Measurements from ENCODE around the gene HCAR3. TPM values are rescaled to one million over a fixed set of nuclear protein-coding genes. Genes with fewer than 3 reads are reported as not detected.
A peak's percentile ranks its signal among the peaks of the same experiment; 100 is the strongest.

Gene HCAR3
- total RNA-seq, 1 donor from 2014 or later, result 6.9 TPM

DNA sequence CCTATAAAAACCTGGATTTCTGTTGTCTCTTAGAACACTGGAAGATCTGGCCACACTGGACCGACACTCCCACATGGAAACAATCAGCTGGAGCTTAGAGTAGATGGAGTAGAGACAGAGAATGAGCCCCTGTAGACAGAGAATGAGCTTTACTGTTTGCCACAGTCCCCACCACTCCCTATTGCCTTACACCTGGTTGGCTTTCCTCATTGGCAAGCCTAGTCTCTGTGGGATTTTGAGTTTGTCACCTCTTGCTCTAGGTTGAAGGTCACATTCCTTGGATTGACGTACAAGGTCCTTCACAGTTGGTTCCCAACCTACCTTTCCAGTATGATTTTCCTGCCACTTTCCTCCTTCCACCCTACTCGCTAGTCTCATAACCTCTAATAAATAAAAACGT lies 16.0 kb upstream of the HCAR3 start:
- no peak overlapping the region for H3K27ac ChIP-seq
- DNase-seq (no peak), ATAC-seq (no peak)
- intact Hi-C loops (cut with DNase I), result no loop called here
- TF ChIP-seq, protein P1, sequence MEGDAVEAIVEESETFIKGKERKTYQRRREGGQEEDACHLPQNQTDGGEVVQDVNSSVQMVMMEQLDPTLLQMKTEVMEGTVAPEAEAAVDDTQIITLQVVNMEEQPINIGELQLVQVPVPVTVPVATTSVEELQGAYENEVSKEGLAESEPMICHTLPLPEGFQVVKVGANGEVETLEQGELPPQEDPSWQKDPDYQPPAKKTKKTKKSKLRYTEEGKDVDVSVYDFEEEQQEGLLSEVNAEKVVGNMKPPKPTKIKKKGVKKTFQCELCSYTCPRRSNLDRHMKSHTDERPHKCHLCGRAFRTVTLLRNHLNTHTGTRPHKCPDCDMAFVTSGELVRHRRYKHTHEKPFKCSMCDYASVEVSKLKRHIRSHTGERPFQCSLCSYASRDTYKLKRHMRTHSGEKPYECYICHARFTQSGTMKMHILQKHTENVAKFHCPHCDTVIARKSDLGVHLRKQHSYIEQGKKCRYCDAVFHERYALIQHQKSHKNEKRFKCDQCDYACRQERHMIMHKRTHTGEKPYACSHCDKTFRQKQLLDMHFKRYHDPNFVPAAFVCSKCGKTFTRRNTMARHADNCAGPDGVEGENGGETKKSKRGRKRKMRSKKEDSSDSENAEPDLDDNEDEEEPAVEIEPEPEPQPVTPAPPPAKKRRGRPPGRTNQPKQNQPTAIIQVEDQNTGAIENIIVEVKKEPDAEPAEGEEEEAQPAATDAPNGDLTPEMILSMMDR (IDR thresholded peaks at IDR 0.05), result no peak
- H3K4me3 ChIP-seq, result no peak overlapping the region
- H3K9me3 ChIP-seq, result no peaks in the 10 kb centered on the region
- no peaks in the 10 kb centered on the region for H3K27me3 ChIP-seq (ENCODE audit: low read depth)
- no peaks in the 10 kb centered on the region for H3K36me3 ChIP-seq
- no peaks in the 10 kb centered on the region for H3K4me1 ChIP-seq

DNA sequence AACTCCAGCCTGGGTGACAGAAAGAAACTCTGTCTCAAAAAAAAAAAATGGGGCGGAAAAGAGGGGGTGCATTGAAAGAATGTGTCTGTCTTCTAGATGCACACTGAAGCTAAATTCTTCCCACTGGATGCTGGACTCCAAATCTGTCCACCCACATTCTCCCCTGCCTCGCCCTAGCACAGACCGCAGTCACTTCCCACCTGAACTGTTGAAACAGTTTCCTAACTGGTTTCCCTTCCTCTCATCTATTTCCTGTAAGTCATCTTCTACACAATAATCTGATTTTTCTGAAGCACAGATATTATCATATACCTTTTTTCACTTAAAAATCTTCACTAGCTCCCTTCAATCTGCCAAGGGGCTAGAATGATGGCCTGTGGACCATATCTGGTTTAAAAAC lies 15.6 kb upstream of the HCAR3 start:
- H3K36me3 ChIP-seq, result no peaks in the 10 kb centered on the region
- H3K9me3 ChIP-seq, result no peaks in the 10 kb centered on the region
- ATAC-seq (no peak), DNase-seq (no peak)
- no peaks in the 10 kb centered on the region for H3K27me3 ChIP-seq (ENCODE audit: low read depth)
- intact Hi-C loops (cut with DNase I), result no loop called here
- no peak overlapping the region for H3K4me3 ChIP-seq
- TF ChIP-seq, protein P1 (IDR thresholded peaks at IDR 0.05), result no peak
- H3K4me1 ChIP-seq, result no peaks in the 10 kb centered on the region
- H3K27ac ChIP-seq, result no peak overlapping the region

DNA sequence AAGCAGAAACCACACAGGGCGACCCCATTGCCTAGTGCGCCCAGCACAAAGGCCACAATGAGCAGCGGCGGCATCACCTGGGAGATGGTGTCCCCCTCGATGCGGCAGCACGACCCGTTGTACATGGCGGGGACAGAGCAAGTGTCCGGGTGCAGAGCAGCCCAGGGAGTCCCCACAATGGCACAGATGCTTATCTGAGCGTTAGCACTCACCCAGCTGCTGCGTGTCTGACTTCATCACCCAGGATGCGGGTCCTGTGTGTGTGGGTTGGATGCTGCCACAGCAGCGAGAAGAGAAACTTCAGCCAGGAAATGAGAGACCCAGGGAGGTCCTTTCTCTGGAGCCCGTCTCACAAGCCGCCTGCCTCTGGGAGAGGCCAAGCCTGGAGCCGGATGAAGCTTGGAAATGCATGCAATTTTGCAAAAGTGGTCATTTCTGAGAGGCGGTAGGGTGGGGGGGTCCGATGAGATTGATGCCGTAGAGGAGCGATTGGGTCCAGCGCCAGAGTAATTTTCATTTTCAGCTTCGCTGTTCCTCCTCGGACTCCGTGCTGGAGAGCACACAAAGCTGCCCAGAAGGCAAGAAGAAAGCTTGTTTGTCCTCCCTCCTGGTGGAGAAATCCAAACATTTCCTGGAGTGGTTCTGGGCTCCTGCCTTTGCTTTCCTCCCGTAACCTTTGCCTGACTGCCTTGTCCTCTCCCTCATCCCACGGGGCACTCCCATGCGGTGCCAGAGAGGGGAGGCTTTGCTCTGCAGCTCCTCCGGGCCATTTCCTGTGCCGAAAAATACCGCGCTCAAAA lies 13.8 kb upstream of the HCAR3 start, which contains the start of gene HCAR1:
Gene HCAR1, minus strand, starts transcription at position 630 of the 800 bp plus-strand sequence. Its CDS starts 505 bp downstream, at position 125.
- ATAC-seq (peak; percentile 52 to 54), DNase-seq (no peak)
- Histone ChIP-seq H3K27ac (no peak within 1 kb of the TSS), H3K27me3 (ENCODE audit: low read depth) (no peaks in the 10 kb centered on the region), H3K4me1 (peaks cover 6% of the 10 kb centered on the region), H3K4me3 (peak within 1 kb of the TSS; percentile 40), H3K9me3 (no peaks in the 10 kb centered on the region), H3K36me3 (no peaks in the 10 kb centered on the region)
- TF ChIP-seq, protein P1 (IDR thresholded peaks at IDR 0.05), result no peak
- intact Hi-C loops (cut with DNase I), result no loop called here

DNA sequence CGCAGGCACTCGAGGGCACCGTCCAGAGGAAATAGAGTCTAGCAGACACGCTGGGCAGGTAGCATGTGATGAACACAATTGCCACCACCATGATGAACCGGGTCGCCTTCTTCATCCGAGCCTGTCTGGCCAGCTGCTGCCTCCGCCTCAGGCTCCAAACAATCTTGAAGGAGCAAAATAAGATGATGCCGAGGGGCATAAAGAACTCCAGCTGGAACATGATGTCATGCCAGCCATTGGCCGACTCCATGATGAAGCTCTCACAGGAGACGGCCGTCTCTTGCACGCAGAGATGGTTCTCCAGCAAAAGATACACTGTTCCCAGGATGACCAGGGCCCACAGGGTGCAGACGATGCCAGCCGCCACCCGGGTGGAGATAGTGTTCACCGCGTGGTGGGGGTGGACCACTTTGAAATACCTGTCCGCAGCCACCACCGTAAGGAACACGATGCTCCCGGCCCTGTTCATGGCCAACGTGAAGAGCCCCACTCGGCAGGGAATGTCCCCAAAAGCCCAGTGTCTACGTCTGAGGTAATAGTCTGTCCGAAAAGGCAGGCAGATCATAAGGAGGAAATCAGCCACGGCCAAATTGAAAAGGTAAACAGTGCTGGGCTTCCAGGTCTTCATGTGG lies 13.1 kb upstream of the HCAR3 start:
- no peak overlapping the region for H3K27ac ChIP-seq
- ATAC-seq (no peak), DNase-seq (no peak)
- H3K9me3 ChIP-seq, result no peaks in the 10 kb centered on the region
- peak overlapping the region; percentile 40 for H3K4me3 ChIP-seq
- no peaks in the 10 kb centered on the region for H3K36me3 ChIP-seq
- intact Hi-C loops (cut with DNase I), result no loop called here
- no peaks in the 10 kb centered on the region for H3K27me3 ChIP-seq (ENCODE audit: low read depth)
- TF ChIP-seq, protein P1 (IDR thresholded peaks at IDR 0.05), result no peak
- peaks cover 6% of the 10 kb centered on the region for H3K4me1 ChIP-seq

DNA sequence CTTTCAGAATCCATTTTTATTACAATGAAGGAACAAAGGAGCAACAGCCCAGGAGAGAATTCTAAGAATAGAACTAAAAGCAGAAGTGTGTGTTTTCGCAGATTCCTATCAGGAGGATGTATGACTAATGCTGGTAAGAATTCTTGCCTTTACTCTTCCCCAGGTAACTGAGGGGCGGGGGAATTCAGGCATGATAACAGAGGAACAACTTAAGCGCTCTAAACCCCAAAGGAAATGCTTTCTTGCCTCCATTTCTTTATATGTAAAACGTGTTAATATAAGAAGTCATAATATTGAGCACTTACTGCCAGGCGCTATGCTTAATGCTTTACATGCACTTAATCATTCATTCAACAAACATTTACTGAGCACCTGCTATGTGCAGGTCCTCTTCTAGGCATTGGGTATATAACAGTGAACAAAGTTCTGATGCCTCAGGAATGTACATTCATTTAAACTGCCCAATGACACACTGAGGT lies 9.5 kb upstream of the HCAR3 start:
- peaks cover 7% of the 10 kb centered on the region for H3K4me1 ChIP-seq
- H3K27me3 ChIP-seq (ENCODE audit: low read depth), result no peaks in the 10 kb centered on the region
- H3K9me3 ChIP-seq, result no peaks in the 10 kb centered on the region
- ATAC-seq, result peak; percentile 77 to 86
- H3K27ac ChIP-seq, result peak overlapping the region; percentile 74
- no peak for DNase-seq
- no peaks in the 10 kb centered on the region for H3K36me3 ChIP-seq
- intact Hi-C loops (cut with DNase I), result no loop called here
- TF ChIP-seq, protein P1 (IDR thresholded peaks at IDR 0.05), result no peak
- no peak overlapping the region for H3K4me3 ChIP-seq

Measured in lower lobe of right lung (tissue), 2 donors.